A549 (cell line): ENCODE results near the gene WHRN.

Source experiments
- CTCF ChIP-seq: fragments of >200 bp; sonication (Bioruptor Twin); formaldehyde crosslinking; IDR thresholded peaks from 3 replicates; pipeline ENCODE4 v1.5.1; 2016
- ELK1 ChIP-seq: fragments of 150-350 bp; IDR thresholded peaks from 2 replicates; pipeline ENCODE4 v1.6.1; 2014; ENCODE audit warnings: low read depth, mild to moderate bottlenecking, low read length
- EP300 ChIP-seq, 2 experiments: fragments of >200 bp; sonication (Bioruptor Twin); formaldehyde crosslinking; IDR thresholded peaks; 2 replicates in 1 of 2; 3 replicates in 1 of 2; pipeline ENCODE4 v1.6.1; 2016 to 2017
- HDAC2 ChIP-seq: fragments of 200-600 bp; sonication (generic); IDR thresholded peaks from 2 replicates; pipeline ENCODE4 v1.6.1; 2016
- KDM5A ChIP-seq: fragments of 200-600 bp; sonication (generic); IDR thresholded peaks from 2 replicates; pipeline ENCODE4 v1.6.1; 2016; ENCODE audit warnings: antibody characterized with exemption, mild to moderate bottlenecking
- MYC ChIP-seq: IDR thresholded peaks from 2 replicates; pipeline ENCODE4 v1.6.1; 2012; ENCODE audit warnings: mild to moderate bottlenecking, inconsistent platforms, low read length, improper control_type of control experiment, borderline replicate concordance
- POLR2A ChIP-seq: IDR thresholded peaks from 2 replicates; pipeline ENCODE4 v1.6.1; 2012; ENCODE audit warnings: mild to moderate bottlenecking, low read length
- POLR2AphosphoS2 ChIP-seq: conservative IDR thresholded peaks from 2 replicates; pipeline ENCODE4 v1.6.1; 2012; ENCODE audit warnings: low read length, improper control_type of control experiment, inconsistent platforms
- RFX5 ChIP-seq: fragments of 450-650 bp; IDR thresholded peaks from 2 replicates; pipeline ENCODE4 v1.7.1; 2014; ENCODE audit warnings: antibody characterized with exemption, mild to moderate bottlenecking, moderate library complexity
- ZC3H11A ChIP-seq: fragments of 450-650 bp; IDR thresholded peaks from 2 replicates; pipeline ENCODE4 v1.6.1; 2014; ENCODE audit warnings: antibody characterized with exemption, mild to moderate bottlenecking

GRCh38 chr9:114532561-114533237, 27.4 kb upstream of the WHRN start:
- TF ChIP-seq POLR2AphosphoS2 (no peak), CTCF (no peak), KDM5A (no peak), MYC (no peak), POLR2A (no peak), EP300 (IDR thresholded peaks at IDR 0.05) (no peak), ZC3H11A (no peak), HDAC2 (no peak), RFX5 (no peak), ELK1 (no peak)
